Measurements from ENCODE around the gene UBXN7. TPM values are rescaled to one million over a fixed set of nuclear protein-coding genes. Genes with fewer than 3 reads are reported as not detected.
"Not testable (repeated sequence)": the region's sequence is repeated elsewhere in the genome, so short reads cannot be mapped to it uniquely, and the experiment has no call there.

UBXN7 gene
- total RNA-seq, 4 donors from 2014 or later: 4.2 to 8.0 (median 5.4) TPM

DNA sequence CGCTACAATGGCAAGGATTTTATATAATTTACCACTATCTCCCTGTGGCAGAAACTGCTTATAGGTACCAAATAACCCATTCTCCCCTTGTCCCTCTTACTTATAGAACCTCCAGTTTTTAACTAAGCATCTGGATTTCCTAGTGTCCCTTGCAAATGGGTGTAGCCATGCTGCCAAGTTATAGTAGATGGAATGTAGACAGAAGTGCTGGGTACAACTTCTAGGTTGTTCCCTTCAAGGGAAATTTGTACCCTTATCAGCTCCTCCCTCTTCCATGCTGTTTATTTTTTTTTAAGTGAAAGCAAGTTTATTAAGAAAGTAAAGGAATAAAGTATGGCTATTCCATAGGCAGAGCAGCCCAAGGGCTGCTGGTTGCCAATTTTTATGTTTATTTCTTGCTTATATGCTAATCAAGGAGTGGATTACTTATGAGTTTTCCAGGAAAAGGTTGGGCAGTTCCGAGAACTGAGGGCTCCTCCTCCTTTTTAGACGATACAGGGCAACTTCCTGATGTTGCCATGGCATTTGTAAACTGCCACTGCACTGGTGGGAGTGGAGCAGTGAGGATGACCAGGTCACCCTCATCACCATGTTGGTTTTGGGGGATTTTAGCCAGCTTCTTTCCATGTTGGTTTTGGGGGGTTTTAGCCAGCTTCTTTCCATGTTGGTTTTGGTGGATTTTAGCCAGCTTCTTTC, 53.9 kb downstream of the UBXN7 start:
- ATAC-seq: no peak
- no peak overlapping the region for H3K4me3 ChIP-seq
- no peaks in the 10 kb centered on the region for H3K4me1 ChIP-seq
- no peaks in the 10 kb centered on the region for H3K9me3 ChIP-seq
- TF ChIP-seq, protein P1, sequence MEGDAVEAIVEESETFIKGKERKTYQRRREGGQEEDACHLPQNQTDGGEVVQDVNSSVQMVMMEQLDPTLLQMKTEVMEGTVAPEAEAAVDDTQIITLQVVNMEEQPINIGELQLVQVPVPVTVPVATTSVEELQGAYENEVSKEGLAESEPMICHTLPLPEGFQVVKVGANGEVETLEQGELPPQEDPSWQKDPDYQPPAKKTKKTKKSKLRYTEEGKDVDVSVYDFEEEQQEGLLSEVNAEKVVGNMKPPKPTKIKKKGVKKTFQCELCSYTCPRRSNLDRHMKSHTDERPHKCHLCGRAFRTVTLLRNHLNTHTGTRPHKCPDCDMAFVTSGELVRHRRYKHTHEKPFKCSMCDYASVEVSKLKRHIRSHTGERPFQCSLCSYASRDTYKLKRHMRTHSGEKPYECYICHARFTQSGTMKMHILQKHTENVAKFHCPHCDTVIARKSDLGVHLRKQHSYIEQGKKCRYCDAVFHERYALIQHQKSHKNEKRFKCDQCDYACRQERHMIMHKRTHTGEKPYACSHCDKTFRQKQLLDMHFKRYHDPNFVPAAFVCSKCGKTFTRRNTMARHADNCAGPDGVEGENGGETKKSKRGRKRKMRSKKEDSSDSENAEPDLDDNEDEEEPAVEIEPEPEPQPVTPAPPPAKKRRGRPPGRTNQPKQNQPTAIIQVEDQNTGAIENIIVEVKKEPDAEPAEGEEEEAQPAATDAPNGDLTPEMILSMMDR (IDR thresholded peaks at IDR 0.05 in 4 of 5, conservative IDR thresholded peaks at IDR 0.05 in 1 of 5): no peak
- TF ChIP-seq POLR2A (IDR thresholded peaks at IDR 0.05): no peak
- intact Hi-C loops (cut with DNase I; ENCODE audit: low total_unique reads): no loop called here
- H3K27me3 ChIP-seq: no peaks in the 10 kb centered on the region
- peaks cover 0 to 4% of the 10 kb centered on the region in 2 donors for H3K36me3 ChIP-seq
- DNase-seq: no peak
- in situ Hi-C loops (cut with MboI; ENCODE audit: low sequenced_read_pairs in 4 of 4): no loop called here
- no peak overlapping the region for H3K27ac ChIP-seq

DNA sequence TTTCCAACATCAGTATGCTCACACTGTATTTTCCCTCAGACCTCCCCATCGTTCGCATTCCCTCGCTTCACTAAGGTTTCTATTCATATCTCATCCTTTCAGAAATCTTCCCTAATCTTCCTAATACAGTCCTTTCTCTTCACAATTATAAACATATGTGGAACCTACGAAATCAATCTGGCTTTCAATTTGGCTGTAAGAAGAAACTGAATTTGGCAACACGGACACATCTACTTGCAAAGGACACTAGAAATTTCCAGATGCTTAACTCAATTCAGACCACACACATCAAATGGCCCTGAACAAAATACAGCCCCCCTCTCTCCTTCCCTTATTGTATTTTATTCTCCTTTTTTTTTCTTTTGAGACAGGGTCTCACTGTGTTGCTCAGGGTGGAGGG, 54.9 kb downstream of the UBXN7 start:
- H3K4me3 ChIP-seq: no peak overlapping the region
- DNase-seq (no peak), ATAC-seq (no peak)
- H3K4me1 ChIP-seq: no peaks in the 10 kb centered on the region
- H3K27me3 ChIP-seq: no peaks in the 10 kb centered on the region
- H3K27ac ChIP-seq: no peak overlapping the region
- peaks cover 0 to 4% of the 10 kb centered on the region in 2 donors for H3K36me3 ChIP-seq
- no peaks in the 10 kb centered on the region for H3K9me3 ChIP-seq
- in situ Hi-C loops (cut with MboI; ENCODE audit: low sequenced_read_pairs in 4 of 4) (no loop called here), intact Hi-C loops (cut with DNase I; ENCODE audit: low total_unique reads) (no loop called here)
- TF ChIP-seq, protein P1 (IDR thresholded peaks at IDR 0.05 in 4 of 5, conservative IDR thresholded peaks at IDR 0.05 in 1 of 5): no peak
- TF ChIP-seq POLR2A (IDR thresholded peaks at IDR 0.05): no peak

DNA sequence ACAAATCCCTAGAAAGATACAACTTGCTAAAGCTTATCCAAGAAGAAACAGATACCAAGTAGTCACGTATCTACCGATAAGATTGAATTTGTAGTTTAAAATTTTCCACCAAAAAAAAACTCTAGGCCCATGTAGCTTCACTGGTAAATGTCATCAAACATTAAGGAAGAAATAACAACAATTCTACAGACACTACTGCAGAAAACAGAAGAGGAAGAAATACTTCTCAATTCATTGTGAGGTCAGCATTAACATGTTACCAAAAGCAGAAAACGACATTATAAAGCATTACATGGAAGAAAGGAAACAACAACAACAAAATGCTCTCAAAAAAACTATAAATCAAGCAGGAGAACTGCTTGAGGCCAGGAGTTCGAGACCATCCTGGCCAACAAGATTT, 66.5 kb downstream of the UBXN7 start:
- H3K36me3 ChIP-seq: peaks cover 0 to 29% of the 10 kb centered on the region in 2 donors
- intact Hi-C loops (cut with DNase I; ENCODE audit: low total_unique reads): no loop called here
- TF ChIP-seq, protein P1 (IDR thresholded peaks at IDR 0.05 in 4 of 5, conservative IDR thresholded peaks at IDR 0.05 in 1 of 5): no peak
- TF ChIP-seq POLR2A (IDR thresholded peaks at IDR 0.05): no peak
- no peak overlapping the region for H3K27ac ChIP-seq
- H3K27me3 ChIP-seq: no peaks in the 10 kb centered on the region
- ATAC-seq: no peak
- in situ Hi-C loops (cut with MboI; ENCODE audit: low sequenced_read_pairs in 4 of 4): no loop called here
- no peaks in the 10 kb centered on the region for H3K9me3 ChIP-seq
- H3K4me3 ChIP-seq: no peak overlapping the region
- H3K4me1 ChIP-seq: peaks cover 0 to 9% of the 10 kb centered on the region in 2 donors
- DNase-seq: no peak

DNA sequence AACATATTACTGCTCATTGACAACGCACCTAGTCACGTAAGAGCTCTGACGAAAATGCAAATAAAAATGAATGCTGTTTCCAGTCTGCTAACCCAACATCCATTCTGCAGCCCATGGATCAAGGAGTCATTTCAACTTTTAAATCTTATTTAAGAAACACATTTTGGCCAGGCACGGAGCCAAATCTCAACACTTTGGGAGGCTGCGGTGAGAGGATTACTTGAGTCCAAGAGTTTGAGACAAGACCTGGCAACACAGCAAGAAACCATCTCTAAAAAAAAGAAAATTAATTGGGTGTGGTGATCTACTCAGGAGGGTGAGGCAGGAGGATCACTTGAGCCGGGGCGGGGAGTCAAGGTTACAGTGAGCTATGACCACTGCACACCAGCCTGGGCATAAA, 71.6 kb downstream of the UBXN7 start:
- no peaks in the 10 kb centered on the region for H3K9me3 ChIP-seq
- H3K36me3 ChIP-seq: peaks cover 0 to 61% of the 10 kb centered on the region in 2 donors
- H3K27ac ChIP-seq: no peak overlapping the region
- TF ChIP-seq, protein P1 (IDR thresholded peaks at IDR 0.05 in 4 of 5, conservative IDR thresholded peaks at IDR 0.05 in 1 of 5): no peak
- no peak for TF ChIP-seq POLR2A (IDR thresholded peaks at IDR 0.05)
- DNase-seq: no peak
- H3K27me3 ChIP-seq: no peaks in the 10 kb centered on the region
- no peak overlapping the region for H3K4me3 ChIP-seq
- ATAC-seq: no peak
- no peaks in the 10 kb centered on the region for H3K4me1 ChIP-seq
- intact Hi-C loops (cut with DNase I; ENCODE audit: low total_unique reads) (no loop called here), in situ Hi-C loops (cut with MboI; ENCODE audit: low sequenced_read_pairs in 4 of 4) (no loop called here)

DNA sequence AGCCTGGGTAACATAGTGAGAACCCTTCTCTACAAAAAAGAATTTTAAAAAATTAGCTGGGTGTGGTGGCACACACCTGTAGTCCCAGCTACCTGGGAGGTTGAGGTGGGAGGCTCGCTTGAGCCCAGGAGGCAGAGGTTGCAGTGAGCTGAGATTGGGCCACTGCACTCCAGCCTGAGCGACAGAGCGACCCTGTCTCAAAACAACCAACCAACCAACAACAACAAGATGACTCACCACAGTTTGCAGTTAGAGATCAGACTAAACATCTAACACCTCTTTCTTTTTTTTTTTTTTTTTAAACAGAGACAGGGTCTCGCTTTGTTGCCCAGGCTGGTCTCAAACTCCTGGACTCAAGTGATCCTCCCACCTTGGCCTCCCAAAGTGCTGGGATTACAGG, 73.7 kb downstream of the UBXN7 start:
- intact Hi-C loops (cut with DNase I; ENCODE audit: low total_unique reads); H3K4me3 ChIP-seq: not testable (repeated sequence)

More for the DNA sequence above, 73.7 kb downstream of the UBXN7 start:
- ATAC-seq; in situ Hi-C loops (cut with MboI; ENCODE audit: low sequenced_read_pairs in 4 of 4); DNase-seq; H3K9me3 ChIP-seq; H3K27me3 ChIP-seq; H3K27ac ChIP-seq; H3K4me1 ChIP-seq: not testable (repeated sequence)
- H3K36me3 ChIP-seq: peaks cover 0 to 78% of the 10 kb centered on the region in 2 donors

Data from gastrocnemius medialis (tissue), 4 donors.